NCI-H1694 treated with DMSO at 0.1 percent for 48 hours (cell line): Measurements from ENCODE around the gene PKMYT1.
A peak's percentile ranks its signal among the peaks of the same experiment; 100 is the strongest.
"Not testable (repeated sequence)": the region's sequence is repeated elsewhere in the genome, so short reads cannot be mapped to it uniquely, and the experiment has no call there.

ENCODE experiments used
- DNase-seq: peaks from one replicate; lab custom pipeline; 2025; lab: John Stamatoyannopoulos, UW

PKMYT1 gene

DNA sequence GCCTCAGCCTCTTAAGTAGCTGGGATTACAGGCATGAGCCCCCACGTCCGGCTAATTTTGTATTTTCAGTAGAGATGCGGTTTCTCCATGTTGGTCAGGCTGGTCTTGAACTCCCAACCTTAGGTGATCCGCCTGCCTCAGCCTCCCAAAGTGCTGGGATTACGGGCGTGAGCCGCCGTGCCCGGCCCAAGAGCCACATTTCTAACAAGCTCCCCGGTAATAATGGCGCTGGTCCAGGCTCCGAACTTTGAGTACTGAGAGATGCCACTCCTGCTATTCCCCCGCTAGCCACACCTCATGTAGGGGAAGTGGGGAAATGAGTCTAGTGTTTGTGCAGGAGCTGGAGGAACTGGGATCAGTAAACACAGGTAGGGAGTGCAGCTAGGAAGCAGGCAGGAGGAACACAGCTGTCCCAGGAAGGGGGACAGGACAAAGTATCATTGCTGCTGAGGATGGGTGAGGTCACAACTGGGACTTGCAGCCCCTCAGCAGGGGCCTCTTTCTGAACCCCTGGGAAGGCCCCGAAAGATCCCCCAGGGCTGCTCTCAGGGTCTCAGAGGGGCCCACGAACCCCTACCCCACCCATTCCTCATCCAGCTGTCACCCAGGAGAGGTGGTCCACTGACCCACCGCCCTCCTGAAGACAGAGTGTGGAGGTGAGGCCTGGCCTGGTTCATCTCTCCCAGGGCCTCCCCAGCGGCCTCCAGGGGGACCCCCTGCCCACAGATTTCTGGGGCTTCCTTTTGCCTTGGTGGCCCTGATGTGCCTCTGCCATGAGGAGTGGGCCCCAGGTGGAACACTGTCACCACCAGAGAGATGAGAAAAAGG, 19.8 kb downstream of the PKMYT1 start:
- DNase-seq: no peak

DNA sequence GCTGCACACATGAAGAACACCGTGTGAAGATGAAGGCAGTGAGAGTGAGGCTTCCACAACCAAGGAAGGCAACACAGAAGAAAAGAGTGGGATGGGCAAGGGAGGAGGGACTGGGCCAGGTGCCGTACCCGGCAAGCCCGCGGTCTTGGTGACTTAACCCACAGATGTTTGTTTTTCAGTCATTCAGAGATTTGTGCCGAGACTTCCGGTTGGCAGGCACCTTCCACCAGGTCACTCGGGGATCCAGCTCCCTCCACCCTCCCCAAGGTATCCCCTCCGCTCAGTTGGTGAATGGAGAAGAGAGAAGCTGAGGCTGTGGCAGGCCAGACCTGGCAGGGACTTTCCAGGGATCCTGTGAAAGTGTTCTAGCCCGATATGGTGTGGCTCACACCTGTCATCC, 21.0 kb downstream of the PKMYT1 start:
- DNase-seq: no peak

DNA sequence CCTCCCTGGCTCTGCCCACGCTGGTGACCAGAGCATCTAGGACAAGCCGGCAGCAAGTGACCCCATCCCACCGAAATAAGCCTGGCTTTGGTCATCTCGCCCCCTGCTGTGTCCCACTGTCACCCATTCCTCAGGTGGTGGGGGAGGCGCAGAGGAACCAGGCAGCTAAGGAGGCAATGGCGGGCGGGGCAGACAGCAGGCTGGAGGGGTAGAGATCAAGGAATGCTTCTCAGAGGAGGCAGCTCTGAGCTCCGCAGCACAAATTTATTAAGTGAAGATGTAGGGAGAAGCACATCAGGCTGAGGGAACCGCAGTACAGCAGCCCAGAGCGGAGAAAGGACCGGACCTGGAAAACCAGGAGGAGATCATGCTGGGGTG, 23.7 kb downstream of the PKMYT1 start:
- DNase-seq: no peak

DNA sequence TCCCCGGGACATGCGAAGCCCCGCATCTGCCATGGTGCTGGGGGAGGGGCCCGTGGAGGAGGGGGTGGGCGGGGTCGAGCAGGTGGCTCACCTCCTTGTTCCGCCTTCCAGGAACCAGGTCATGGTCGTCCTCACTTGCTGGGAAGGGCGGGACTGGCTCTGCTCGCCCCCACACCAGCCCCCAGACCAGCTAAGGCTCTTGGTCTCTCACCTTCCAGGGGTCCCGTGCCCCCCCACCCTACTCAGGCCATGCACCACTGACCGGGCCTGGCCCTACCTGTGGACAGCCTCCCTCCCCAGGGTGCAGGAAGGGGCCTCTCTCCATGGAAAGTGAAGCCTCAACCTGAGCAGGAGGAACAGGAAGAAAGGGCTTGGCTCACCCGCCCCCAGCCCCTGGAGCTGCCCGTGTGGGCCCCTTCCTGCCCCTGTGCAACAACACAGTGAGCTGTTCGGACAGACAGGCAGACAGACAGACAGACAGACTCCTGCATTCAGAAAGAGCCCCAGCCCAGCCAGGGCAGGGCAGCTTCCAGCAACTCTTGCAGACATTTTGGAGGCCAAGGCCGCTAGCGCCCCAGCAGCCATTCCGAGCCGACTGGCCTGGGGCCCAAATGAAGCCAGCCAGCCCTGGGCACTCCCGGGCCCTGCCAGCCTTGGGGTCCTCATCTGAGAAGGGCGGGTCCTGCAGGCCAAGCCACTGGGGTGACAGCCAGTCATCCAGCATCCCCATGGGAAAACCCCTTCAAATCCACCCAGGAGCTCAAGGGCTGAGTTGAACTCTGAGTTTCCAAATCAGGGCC, 24.3 kb downstream of the PKMYT1 start:
- DNase-seq: no peak

DNA sequence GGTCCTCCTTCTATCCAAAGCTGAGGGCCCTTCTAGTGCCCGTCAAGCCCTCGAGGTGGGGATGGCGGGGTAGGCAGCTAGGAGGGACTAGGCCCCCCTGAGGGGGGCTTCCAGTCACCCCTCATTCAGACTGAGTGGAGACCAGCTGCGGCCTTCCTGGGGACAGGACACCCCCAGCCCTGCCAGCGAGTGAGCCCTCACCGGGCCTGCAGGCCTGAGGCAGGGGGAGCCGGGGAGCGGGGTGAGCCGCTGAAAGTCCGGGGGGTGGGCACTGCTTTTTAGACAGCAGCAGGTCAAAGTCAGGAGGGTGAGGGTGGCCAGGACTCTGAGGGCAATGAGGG, 24.8 kb downstream of the PKMYT1 start:
- DNase-seq: no peak

DNA sequence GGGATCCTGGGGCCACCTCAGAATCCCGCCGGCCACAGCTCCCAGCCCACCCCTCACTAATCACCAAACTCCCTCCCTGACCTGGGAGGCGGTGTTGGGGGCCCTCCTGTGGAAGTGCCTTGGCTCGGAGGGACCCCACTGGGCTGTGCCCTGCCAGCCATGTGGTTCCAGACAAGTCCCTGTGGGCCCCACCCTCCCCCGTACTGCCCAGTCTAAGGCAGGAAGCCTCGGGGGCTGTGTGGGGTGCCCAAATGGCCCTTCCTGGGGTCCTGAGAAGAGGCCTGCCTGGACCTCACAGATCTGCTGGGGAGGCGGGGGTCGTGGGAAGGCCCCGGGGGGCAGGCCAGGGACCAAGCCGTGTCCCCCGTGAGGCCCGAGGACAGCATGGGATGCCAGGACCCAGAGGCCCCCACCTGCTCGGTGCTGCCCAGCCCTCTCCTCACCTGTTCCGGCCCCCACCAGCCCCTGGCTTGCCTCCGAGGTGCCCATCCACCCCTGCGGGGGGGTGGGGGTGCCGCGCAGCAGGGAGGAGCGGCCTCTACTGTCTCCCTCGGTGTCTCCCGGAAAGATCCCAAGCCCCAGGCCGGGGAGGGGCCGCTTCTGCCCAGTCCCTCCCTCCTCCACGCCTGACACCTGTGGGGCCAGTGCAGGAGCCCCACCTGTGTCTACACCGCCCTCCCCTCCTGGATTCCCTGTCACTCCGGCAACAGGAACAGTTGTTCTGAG, 25.4 kb downstream of the PKMYT1 start:
- DNase-seq: no peak

DNA sequence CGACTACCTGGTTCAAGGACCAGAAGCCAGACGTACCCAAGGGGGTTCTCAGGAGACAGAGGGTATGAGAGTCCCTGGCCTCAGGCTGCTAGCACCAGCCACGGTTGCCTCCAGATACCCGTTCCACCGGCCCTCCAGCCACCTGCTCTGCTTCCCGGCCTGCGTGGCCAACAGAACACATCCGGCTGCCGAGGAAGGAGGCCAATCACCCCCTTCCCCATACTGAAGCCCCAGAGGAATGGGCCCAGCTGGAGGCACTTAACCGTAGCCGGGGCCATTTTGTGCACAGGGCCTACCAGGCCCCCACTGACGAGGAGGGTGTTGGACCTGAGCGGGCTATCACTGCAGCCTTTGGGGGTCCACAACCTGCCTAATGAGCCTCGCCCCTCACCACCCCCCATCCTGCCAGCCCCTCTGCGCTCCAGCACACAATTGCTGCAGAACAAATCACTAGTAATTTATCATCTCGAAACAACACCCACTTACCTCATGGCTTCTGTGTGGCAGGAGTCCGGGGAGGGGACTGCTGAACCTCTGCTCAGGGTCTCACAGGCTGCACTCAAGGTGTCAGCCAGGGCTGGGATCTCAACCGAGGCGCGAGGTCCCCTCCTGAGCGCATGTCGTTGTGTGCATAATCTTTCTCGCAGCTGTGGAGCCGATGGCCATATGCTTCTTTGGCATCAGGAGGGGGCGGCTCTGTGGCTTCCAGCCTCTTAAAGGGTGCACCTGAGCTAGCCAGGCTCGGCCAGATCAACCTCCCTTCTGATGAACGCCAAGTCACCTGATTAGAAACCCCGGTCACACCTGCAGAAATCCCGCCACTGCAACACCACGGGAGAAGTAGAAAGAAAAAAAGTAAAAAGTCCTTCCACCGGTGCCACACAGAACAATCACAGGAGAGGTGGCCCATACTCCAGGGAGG, 26.3 kb downstream of the PKMYT1 start:
- DNase-seq: peak; percentile 29

DNA sequence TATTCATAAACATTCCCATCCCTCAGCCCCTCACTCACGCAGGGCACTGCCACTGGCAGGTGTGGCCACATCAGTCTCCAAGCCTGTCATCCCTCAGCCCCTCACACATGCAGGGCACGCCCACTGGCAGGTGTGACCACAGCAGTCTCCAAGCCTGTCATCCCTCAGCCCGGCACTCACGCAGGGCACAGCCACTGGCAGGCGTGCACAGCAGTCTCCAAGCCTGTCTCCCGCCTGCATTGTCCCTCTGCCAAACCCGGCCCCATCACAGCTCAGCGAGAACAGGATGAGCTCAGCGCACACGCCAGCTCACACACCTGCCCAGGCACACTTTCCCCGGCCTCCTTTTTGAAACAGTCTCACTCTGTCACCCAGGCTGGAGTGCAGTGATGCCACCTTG, 27.6 kb downstream of the PKMYT1 start:
- peak; percentile 13 for DNase-seq

DNA sequence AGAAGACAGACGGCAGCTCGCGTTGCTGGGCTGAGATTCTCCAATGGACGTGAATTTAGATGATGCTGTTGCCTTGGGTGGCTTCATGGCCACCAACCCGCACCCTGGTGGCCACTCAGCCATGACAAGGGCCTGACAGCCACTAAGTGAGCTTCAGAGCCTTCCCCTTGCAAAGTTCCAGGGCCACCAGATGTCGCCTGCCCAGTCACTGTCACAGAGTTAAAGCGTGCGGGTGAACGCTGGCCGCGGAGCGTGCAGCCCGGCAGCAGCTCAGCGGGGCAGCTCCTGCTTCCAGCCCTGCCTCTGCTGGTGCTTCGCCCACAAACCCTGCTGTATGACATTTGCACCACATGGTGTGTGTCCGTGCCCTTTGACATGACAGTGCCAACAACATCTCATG, 29.5 kb downstream of the PKMYT1 start:
- no peak for DNase-seq

DNA sequence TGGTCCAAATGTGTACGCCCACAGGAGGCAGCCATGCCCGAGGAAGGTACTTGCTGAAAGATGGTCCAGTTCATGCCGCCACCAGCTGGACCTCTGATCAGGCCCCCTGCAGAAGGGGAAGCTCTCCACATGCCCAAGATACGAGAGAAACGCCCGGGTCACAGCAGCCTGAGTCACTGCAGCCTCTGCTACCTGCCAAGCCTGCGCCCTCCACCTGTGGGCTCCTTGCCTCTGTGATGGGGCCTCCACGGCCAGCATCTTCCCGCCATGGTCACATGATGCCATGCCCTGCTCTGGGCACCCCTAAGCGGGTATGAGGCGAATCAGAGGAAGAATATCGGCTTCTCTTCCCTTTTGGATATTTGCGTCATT, 29.9 kb downstream of the PKMYT1 start:
- no peak for DNase-seq

DNA sequence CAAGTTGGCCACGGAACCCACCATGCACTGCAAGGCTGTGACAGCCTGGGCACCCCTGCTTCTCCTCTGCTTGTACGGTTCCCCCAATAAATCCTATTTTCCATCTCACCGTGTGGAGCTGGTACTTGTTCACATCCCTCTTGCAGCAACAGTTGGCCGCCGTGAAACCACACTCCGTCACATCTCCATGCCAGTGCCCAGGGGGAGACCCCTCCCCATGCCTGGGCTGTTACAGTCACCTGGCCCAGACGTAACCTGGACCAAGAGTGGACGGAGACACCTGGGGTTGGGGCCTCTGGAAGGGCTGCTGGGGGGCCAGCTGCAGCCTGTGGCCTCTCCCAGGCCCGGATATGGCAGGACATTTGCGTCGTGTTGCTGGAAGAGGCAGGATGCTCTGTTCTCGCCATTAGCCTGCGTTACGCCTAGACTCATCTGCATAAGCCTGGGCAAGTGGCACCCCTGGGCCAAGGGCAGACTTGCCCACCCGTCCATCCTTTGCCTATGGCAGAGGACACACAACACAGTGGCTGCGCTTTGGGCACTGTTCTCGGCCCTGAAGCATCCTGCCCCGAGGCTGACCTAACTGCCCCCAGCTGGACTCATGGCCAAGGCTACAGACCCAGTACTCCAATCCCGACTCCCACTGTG, 30.4 kb downstream of the PKMYT1 start:
- no peak for DNase-seq

DNA sequence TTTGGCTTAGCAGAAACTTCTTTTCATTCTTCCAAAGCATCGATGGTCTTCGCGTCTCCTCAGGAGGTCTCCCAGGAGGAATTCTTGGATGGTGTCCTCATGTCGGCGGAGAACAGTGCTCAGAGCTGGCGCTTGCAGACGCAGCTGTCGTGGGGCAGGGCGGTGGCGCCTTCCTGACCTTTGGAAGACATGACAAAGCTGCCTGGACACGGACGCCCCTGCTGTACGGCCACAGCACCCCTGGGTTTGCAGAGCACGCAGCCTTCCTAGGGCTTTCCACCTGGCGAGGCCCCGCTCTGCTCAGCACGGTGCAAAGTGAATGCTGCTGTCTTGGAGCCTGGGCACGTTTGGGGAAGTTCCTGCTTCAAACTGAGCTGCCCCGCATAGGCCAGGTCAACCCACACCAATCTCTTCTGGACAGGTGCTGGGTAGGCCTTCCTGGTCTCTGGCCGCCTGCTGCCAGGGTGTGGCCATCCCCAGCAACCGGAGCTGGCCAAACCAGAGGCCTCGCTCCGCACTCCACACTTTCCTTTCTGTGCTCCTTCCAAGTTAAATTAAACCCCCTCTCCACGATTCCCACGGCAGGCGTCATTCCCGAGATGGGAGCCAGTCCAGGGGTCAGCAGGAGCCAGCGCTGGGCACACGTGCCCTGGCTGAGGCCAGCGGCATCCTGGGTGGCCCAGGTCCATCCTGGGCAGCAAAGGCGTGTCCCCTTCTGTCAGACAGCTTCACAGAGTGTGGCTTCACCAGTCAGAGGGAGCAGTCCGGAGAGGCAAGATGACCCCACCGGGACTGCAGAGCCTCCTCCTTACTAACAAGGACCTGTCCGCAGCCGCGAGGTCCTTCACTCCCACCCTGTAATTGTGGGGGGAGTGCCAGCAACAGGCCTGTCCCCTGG, 31.2 kb downstream of the PKMYT1 start:
- no peak for DNase-seq

DNA sequence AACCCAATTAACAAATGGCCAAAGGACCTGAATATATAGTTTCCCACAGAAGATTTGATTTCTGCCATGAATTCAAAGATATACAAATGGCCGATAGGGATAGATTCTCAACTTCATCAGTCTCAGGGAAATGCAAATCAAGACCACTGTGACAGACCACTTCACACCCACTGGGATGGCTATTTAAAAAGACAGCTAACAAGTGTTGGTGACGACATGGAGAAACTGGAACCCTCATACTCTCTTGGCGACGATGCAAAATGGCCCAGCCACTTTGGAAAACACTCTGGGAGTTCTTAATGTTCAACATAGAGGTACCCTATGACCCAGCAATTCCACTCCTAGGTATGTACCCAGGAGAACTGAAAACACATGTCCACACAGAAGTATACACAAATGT, 33.6 kb downstream of the PKMYT1 start:
- DNase-seq: no peak

DNA sequence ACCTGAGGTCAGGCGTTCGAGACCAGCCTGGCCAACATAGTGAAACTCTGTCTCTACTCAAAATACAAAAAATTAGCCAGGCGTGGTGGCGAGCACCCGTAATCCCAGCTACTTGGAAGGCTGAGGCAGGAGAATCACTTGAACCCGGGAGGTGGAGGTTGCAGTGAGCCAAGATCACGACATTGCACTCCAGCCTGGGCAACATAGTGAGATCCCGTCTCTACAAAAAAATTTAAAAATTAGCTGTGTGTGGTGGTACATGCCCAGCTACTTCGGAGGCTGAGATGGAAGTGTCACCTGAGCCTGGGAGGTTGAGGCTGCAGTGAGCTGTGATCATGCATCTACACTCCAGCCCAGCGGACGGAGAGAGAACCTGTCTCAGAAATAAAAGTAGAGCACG, 36.5 kb downstream of the PKMYT1 start:
- DNase-seq: not testable (repeated sequence)

DNA sequence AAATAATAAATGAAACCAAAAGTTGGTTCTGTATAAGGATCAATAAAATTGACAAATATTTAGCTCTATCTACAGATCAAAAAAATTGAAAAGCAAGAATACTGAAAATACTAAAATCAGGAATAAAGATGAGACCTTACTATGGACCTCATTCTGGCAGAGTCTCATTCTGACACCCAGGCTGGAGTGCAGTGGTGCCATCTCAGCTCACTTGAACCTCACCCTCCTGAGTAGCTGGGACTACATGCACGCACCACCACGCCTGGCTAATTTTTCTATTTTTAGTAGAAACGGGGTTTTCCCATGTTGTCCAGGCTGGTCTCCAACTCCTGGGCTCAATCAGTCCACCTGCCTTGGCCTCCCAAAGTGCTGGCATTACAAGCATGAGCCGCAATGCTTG, 38.2 kb downstream of the PKMYT1 start:
- no peak for DNase-seq

DNA sequence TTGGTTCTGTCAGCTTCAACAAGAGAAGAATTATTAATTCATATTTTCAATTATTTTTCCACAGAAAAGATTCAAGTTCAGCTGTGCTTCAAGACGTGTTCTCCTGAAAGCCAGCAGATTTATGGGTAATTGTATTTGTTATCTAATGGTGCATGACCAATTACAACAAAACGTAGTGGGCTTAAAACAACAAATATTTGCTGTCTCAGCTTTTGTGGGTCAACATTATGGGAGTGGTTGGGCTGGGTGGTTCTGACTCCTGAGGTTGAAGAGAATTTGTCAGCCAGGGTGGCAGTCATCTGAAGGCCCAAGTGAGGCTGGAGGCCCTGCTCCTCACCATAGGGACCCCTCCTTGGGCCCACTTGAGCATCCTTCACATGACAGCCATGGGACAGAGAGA, 40.3 kb downstream of the PKMYT1 start:
- DNase-seq: no peak

DNA sequence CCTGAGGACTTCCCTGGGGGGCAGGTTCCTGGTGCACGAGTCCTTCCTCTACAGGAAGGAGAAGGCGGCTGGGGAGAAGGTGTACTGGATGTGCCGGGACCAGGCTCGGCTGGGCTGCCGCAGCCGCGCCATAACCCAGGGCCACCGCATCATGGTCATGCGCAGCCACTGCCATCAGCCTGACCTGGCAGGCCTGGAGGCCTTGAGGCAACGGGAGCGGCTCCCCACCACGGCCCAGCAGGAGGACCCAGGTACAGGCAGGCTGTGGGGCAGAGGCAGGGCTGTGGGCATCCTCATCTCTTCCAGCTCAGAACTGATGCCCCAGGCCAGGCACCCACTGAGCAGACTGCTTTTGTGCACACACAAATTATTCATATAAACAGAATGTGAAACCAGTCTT, 42.0 kb downstream of the PKMYT1 start:
- no peak for DNase-seq

DNA sequence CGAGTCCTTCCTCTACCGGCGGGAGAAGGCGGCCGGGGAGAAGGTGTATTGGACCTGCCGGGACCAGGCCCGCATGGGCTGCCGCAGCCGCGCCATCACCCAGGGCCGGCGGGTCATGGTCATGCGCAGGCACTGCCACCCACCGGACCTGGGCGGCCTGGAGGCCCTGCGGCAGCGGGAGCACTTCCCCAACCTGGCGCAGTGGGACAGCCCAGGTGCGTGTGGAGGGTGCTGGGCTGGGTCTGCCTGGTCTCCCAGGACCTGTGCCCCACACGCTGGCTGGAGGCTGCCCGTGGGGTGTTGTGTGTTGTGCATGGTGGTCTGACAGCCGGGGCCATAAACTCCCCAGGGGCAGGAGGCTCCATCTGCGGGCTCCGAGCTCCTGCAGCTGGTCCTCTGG, 43.1 kb downstream of the PKMYT1 start:
- no peak for DNase-seq

DNA sequence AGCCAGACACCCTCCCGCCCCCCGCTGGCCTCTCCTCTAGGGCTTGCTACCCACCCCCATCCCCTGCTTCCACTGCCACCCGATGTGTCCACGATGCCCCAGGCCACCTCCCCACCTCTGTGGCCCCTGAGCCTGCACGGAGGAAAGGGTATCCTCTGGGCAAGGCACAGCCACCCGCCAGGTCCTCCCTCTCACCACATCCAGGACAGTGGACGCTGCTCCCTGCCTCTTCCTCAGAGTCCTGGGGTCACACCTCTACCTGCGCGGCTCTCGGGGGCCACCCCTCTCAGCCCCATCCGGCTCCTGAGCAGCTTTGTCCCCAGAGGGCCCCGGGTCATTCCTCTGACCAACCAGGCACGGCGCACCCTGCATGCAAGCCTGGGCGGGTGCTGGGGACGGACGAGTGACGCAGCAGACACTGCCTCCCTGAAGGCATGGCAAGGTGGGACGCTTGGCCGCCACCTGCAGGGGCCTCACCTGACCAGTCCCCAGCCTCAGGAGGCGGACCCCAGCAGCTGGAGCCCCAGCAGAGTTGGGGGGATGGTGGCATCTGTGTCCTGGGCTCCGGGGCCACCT, 43.7 kb downstream of the PKMYT1 start:
- no peak for DNase-seq

DNA sequence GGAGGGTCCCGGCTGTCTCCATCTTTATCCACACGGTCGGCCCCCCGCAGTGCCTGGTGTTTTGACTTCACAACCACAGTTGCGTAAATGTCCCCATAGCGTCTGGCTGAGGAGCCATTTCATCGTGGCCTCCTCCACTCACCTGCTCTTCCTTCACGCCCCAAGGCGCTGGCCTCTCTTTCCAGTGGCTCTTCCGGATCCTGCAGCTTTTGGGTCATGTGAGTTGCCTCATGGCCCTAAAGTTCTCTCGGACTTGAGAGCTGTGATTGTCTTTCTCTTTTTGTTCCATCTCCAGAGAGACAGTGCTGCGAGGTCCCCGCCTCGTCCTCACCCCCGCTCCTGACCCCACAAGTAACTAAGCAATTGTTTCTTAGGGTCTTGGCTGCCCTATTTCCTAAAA, 45.8 kb downstream of the PKMYT1 start:
- DNase-seq: no peak
